ENCODE results near the gene NRG3. TPM values are rescaled to one million over a fixed set of nuclear protein-coding genes. Genes with fewer than 3 reads are reported as not detected.

The NRG3 gene
- total RNA-seq, 2 donors from 2014 or later: not detected

DNA sequence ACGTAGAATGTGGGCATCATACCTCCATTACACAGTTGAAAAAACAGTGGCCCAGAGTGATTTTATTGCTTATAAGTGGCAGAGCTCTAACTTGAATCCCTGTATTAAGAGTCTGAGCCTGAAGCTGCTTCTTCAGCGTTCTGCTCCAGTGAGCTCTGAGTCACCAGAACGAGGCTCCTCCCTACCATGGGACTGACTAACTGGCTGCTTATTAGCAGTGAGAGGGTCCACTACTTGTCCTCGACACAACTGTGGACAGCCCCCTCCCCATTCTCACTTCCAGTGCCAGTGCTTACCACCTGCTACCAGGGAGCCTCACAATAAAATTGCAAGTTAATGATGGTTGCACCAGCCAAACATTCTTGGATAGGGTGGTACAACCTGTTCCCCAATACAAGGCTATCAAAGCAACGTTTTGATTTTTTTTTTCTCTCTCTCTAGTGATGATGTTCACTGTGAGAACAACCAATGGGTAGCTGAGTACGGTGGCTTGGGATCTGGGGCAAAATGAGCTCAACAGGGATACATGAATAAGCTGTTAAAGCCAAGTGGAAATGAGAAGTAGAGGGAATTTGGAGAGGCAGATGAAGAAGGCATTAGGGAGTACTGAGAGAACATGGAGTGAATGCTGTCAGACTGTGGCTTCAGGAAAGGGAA, 2.7 kb upstream of the NRG3 start:
- Mint-ChIP-seq H3K27me3 (peaks cover 38% of the 10 kb centered on the region), H3K4me3 (no peak overlapping the region), H3K27ac (no peak overlapping the region), H3K36me3 (ENCODE audit: low read depth) (no peaks in the 10 kb centered on the region), H3K4me1 (peaks cover 3% of the 10 kb centered on the region)
- ATAC-seq: no peak
- no peak for DNase-seq
- H3K9me3 ChIP-seq (ENCODE audit: control insufficient read depth, low read length, poor library complexity, severe bottlenecking): no peaks in the 10 kb centered on the region

GRCh38 chr10:81873231-81873931, 1.6 kb upstream of the NRG3 start:
- DNase-seq (no peak), ATAC-seq (no peak)
- peaks cover 49% of the 10 kb centered on the region for H3K27me3 Mint-ChIP-seq
- H3K4me1 Mint-ChIP-seq: peaks cover 3% of the 10 kb centered on the region
- H3K9me3 ChIP-seq (ENCODE audit: control insufficient read depth, low read length, poor library complexity, severe bottlenecking): no peaks in the 10 kb centered on the region
- no peak overlapping the region for H3K4me3 Mint-ChIP-seq
- H3K27ac Mint-ChIP-seq: no peak overlapping the region
- H3K36me3 Mint-ChIP-seq (ENCODE audit: low read depth): no peaks in the 10 kb centered on the region

DNA sequence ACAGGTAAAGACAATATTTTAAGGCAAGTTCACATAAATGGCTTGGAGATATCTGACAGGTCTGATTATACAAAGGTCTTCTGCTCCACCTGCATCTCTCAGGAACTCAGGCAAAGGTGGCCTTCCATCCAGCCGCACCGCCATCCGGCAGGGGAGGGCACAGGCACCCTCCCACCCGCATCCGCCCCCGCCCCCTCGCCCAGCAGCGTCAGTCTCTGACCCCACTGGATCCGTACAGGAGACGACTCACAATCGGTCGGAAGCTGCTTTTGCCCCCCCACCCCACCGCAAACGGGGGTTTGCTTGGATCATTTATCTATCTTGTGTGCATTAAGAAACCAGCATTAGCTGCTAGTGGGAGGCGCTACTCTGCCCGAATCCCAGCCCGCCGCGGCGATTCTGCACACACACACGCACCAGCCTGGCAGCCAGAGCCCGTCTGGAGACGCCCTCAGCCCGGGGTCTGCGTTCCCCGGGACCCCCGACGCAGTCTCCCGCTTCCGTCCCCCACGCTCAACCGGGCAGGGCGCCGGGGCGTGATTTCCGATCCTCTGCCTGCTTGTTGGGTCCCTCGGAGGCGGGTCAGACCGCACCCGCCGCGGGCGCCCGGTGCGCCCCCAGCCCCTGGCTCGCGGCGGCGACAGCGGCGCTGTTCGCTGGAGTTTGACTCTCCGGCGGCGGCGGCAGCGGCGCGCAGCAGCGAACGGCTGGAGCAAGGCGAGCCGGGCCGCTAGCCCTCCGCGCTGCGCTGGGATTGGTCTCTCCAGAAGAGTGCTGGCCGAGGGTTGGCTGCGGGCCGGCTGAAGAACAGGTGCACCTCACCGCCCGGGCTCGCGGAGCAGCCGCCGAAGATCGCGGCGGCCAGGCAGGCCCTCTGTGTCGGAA, 820 bp upstream of the NRG3 start:
- no peaks in the 10 kb centered on the region for H3K36me3 Mint-ChIP-seq (ENCODE audit: low read depth)
- H3K4me1 Mint-ChIP-seq: peaks cover 3% of the 10 kb centered on the region
- H3K9me3 ChIP-seq (ENCODE audit: control insufficient read depth, low read length, poor library complexity, severe bottlenecking): no peaks in the 10 kb centered on the region
- no peak for DNase-seq
- H3K27me3 Mint-ChIP-seq: peaks cover 57% of the 10 kb centered on the region
- ATAC-seq: no peak
- H3K4me3 Mint-ChIP-seq: no peak overlapping the region
- H3K27ac Mint-ChIP-seq: no peak overlapping the region

DNA sequence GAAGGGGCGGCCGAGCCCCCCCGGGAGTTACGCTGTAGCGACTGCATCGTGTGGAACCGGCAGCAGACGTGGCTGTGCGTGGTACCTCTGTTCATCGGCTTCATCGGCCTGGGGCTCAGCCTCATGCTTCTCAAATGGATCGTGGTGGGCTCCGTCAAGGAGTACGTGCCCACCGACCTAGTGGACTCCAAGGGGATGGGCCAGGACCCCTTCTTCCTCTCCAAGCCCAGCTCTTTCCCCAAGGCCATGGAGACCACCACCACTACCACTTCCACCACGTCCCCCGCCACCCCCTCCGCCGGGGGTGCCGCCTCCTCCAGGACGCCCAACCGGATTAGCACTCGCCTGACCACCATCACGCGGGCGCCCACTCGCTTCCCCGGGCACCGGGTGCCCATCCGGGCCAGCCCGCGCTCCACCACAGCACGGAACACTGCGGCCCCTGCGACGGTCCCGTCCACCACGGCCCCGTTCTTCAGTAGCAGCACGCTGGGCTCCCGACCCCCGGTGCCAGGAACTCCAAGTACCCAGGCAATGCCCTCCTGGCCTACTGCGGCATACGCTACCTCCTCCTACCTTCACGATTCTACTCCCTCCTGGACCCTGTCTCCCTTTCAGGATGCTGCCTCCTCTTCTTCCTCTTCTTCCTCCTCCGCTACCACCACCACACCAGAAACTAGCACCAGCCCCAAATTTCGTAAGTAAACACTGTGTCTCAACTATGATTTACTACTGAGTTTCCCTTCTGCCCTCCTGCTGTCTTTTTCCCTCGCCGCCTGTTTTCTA, 666 bp downstream of the NRG3 start:
- no peaks in the 10 kb centered on the region for H3K36me3 Mint-ChIP-seq (ENCODE audit: low read depth)
- no peaks in the 10 kb centered on the region for H3K9me3 ChIP-seq (ENCODE audit: control insufficient read depth, low read length, poor library complexity, severe bottlenecking)
- no peak overlapping the region for H3K27ac Mint-ChIP-seq
- DNase-seq: no peak
- H3K4me1 Mint-ChIP-seq: peaks cover 3% of the 10 kb centered on the region
- ATAC-seq: no peak
- peaks cover 59% of the 10 kb centered on the region for H3K27me3 Mint-ChIP-seq
- peak overlapping the region; percentile 0 for H3K4me3 Mint-ChIP-seq

DNA sequence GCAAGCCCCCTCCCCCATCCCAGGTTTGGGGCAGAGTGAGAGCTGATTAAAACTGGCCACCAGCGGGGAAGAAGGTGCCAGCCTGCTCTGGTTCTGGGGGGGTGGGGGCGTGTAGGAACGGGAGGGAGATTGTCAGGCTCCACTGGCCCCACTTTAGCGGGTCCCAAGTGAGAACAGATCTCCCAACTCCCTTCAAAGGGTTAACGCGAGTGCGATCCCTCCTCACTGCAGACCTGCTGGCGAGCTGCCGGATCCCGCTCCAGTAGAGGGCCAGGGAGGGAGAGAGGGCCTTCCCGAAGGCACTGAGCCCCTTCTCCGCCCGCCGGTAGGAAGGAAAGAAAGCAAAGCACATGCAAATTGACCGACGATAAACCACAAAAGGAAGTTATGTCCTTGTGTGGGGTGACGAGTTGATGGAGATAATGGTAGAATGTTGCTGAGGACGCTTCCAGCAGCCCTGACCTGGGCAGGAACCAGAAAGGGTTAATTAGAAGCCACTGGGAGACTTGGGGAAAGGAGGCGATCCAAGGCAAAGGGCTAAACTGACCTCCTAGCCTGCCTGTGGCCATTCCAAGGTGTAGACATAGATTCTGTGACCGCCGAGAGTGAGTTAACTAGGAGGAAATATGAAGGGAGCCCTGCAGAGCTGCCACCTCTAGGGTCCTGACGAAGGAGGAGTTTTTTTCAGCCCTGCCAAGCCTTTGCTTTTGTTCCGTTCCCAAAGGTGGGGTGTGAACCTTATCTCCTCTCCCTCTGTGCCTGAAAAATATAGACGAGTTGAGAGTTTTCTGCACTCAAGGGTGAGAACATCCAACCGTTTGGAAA, 1.5 kb downstream of the NRG3 start:
- Mint-ChIP-seq H3K4me3 (peak overlapping the region; percentile 0), H3K36me3 (ENCODE audit: low read depth) (no peaks in the 10 kb centered on the region), H3K27ac (no peak overlapping the region), H3K4me1 (peaks cover 3% of the 10 kb centered on the region), H3K27me3 (peaks cover 57% of the 10 kb centered on the region)
- no peak for ATAC-seq
- no peak for DNase-seq
- H3K9me3 ChIP-seq (ENCODE audit: control insufficient read depth, low read length, poor library complexity, severe bottlenecking): no peaks in the 10 kb centered on the region

GRCh38 chr10:81877596-81877995, 2.6 kb downstream of the NRG3 start:
- peaks cover 48% of the 10 kb centered on the region for H3K27me3 Mint-ChIP-seq
- no peak for ATAC-seq
- no peaks in the 10 kb centered on the region for H3K36me3 Mint-ChIP-seq (ENCODE audit: low read depth)
- no peak overlapping the region for H3K4me3 Mint-ChIP-seq
- H3K27ac Mint-ChIP-seq: no peak overlapping the region
- H3K9me3 ChIP-seq (ENCODE audit: control insufficient read depth, low read length, poor library complexity, severe bottlenecking): no peaks in the 10 kb centered on the region
- no peak for DNase-seq
- H3K4me1 Mint-ChIP-seq: peaks cover 3% of the 10 kb centered on the region

DNA sequence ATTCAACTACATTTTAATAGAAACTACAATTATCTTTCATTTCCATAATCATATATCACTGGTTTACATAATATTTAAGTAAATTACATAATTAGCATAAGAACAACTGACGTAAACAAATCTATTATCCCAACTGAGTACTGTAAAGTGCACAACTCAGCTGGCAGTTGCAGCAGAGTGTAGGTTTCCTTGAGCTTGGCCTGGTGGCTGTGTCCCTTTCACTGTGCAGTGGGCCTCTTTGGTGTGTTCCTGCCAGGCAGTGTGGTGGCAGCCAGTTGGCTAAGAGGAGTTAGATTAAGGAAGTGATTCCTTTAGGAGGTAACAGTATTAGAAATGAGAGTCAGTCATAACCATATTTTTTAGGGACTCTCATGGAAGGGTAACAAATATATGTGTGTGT, 7.0 kb downstream of the NRG3 start:
- no peak for ATAC-seq
- no peak for DNase-seq
- Mint-ChIP-seq H3K36me3 (ENCODE audit: low read depth) (no peaks in the 10 kb centered on the region), H3K4me3 (no peak overlapping the region), H3K27ac (no peak overlapping the region), H3K4me1 (no peaks in the 10 kb centered on the region), H3K27me3 (peaks cover 24% of the 10 kb centered on the region)
- H3K9me3 ChIP-seq (ENCODE audit: control insufficient read depth, low read length, poor library complexity, severe bottlenecking): no peaks in the 10 kb centered on the region

DNA sequence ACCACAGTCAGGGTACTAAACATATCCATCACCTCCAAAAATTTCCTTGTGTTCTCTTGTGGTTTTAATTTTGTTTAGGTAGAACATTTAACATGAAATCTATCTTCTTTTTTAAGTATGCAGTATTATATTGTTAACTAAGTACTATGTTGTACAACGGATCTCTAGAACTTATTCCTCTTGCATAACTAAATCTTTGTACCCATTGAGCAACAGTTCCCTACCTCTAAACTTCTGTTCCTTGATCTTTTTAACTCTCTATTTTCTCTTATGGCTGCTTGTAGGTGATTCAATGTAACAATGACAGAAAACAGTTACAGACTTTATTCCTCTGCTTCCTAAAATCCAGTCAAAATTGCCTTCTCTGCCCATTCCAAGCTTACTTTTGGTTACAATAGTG, 9.9 kb downstream of the NRG3 start:
- H3K27ac Mint-ChIP-seq: no peak overlapping the region
- H3K9me3 ChIP-seq (ENCODE audit: control insufficient read depth, low read length, poor library complexity, severe bottlenecking): no peaks in the 10 kb centered on the region
- no peak for ATAC-seq
- H3K27me3 Mint-ChIP-seq: no peaks in the 10 kb centered on the region
- DNase-seq: no peak
- no peak overlapping the region for H3K4me3 Mint-ChIP-seq
- no peaks in the 10 kb centered on the region for H3K4me1 Mint-ChIP-seq
- H3K36me3 Mint-ChIP-seq (ENCODE audit: low read depth): no peaks in the 10 kb centered on the region

DNA sequence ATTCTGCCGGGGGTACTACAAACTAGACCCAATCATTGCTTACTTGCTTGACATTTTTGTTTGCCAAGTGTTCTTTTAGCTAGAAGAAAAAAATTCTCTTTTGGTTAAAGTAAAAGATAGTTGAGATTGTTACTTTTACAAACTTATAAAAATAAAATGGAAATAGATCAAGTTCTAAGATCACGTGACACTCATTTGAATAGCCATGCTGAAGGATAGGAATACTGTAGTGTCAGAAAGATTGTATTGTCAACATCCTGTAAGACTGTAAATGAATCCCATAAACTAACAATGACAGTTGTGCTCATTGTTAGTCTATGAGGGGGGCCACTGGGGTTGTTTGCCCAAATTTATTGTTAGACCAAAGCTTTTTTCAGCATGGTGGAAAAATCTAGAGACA, 10.5 kb downstream of the NRG3 start:
- no peak overlapping the region for H3K27ac Mint-ChIP-seq
- no peaks in the 10 kb centered on the region for H3K27me3 Mint-ChIP-seq
- no peak overlapping the region for H3K4me3 Mint-ChIP-seq
- H3K9me3 ChIP-seq (ENCODE audit: control insufficient read depth, low read length, poor library complexity, severe bottlenecking): no peaks in the 10 kb centered on the region
- H3K36me3 Mint-ChIP-seq (ENCODE audit: low read depth): no peaks in the 10 kb centered on the region
- H3K4me1 Mint-ChIP-seq: no peaks in the 10 kb centered on the region
- ATAC-seq (no peak), DNase-seq (no peak)

- Mint-ChIP-seq H3K4me3 (no peak overlapping the region), H3K27ac (no peak overlapping the region), H3K4me1 (no peaks in the 10 kb centered on the region), H3K36me3 (ENCODE audit: low read depth) (no peaks in the 10 kb centered on the region), H3K27me3 (no peaks in the 10 kb centered on the region)
- DNase-seq (no peak), ATAC-seq (no peak)
- H3K9me3 ChIP-seq (ENCODE audit: control insufficient read depth, low read length, poor library complexity, severe bottlenecking): no peaks in the 10 kb centered on the region
Measured at GRCh38 chr10:81886939-81887338, 11.9 kb downstream of the NRG3 start.

DNA sequence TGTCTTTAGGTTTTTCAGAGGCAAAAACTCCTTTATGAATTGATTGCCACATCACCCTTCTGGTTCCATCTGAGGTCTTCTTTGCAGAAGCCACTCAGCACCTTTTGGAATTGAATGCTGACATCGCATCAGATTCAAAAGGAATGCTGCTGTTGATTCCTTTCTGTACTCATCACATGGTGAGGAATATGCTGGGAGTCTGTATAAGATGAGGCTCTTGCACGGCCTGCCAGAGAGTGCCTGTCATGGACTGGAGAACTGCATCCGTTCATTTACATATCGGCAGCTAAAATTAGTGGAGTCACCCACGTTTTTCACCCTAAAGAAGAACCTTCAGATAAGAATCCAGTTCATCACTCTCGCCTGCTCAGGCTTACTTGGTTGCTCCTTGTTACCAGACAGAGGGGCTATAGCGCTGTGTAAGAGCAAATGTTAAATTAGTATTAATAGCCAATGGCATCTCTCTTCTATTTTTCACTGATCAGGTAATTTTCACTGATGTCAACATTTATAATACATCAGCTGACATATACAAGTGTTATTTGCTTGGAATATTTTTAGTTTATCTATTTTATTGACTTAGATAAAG, 14.3 kb downstream of the NRG3 start:
- Mint-ChIP-seq H3K4me3 (no peak overlapping the region), H3K27ac (no peak overlapping the region), H3K27me3 (no peaks in the 10 kb centered on the region), H3K4me1 (no peaks in the 10 kb centered on the region), H3K36me3 (ENCODE audit: low read depth) (no peaks in the 10 kb centered on the region)
- no peak for DNase-seq
- ATAC-seq: no peak
- no peaks in the 10 kb centered on the region for H3K9me3 ChIP-seq (ENCODE audit: control insufficient read depth, low read length, poor library complexity, severe bottlenecking)

DNA sequence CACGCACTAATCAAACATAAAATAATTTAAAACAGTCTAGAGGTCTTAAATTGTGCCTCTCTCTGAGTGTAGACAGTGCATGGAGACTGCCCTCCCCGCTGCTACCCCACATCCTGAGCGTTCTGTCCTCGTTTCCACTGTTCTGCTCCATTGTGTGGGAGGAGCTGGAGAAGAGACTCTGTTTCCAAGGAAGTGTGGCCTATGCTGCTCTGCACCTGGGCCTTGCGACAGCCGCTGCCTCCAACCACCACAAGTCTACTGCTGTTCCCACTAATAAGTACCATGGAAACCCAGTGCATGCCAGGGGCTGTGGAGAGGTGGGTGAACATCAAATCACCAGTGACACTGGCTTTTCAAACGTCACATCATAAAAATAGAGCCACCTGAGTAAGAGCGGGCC, 19.6 kb downstream of the NRG3 start:
- no peaks in the 10 kb centered on the region for H3K36me3 Mint-ChIP-seq (ENCODE audit: low read depth)
- no peaks in the 10 kb centered on the region for H3K9me3 ChIP-seq (ENCODE audit: control insufficient read depth, low read length, poor library complexity, severe bottlenecking)
- no peaks in the 10 kb centered on the region for H3K4me1 Mint-ChIP-seq
- no peaks in the 10 kb centered on the region for H3K27me3 Mint-ChIP-seq
- DNase-seq: no peak
- no peak overlapping the region for H3K27ac Mint-ChIP-seq
- ATAC-seq: no peak
- H3K4me3 Mint-ChIP-seq: no peak overlapping the region

Measured in T-helper 17 cell (primary cell).